ENCODE results near the gene H2AZ2.
"Not testable (repeated sequence)": the region's sequence is repeated elsewhere in the genome, so short reads cannot be mapped to it uniquely, and the experiment has no call there.

The H2AZ2 gene

GRCh38 chr7:44814919-44815318, 33.0 kb downstream of the H2AZ2 start:
- no peak for DNase-seq (ENCODE audit: low read depth in 2 of 2)

- no peak for DNase-seq (ENCODE audit: low read depth in 2 of 2)
These were observed 36.3 kb downstream of the H2AZ2 start for GRCh38 chr7:44811571-44811970.

- DNase-seq (ENCODE audit: low read depth in 2 of 2) = no peak
These were observed 36.8 kb downstream of the H2AZ2 start for GRCh38 chr7:44811093-44811492.

GRCh38 chr7:44808914-44809393, 38.9 kb downstream of the H2AZ2 start:
- no peak for DNase-seq (ENCODE audit: low read depth in 2 of 2)

- DNase-seq (ENCODE audit: low read depth in 2 of 2) = no peak
These were observed 41.9 kb downstream of the H2AZ2 start for GRCh38 chr7:44805950-44806349.

- DNase-seq (ENCODE audit: low read depth in 2 of 2) = not testable (repeated sequence)
These were observed 43.9 kb downstream of the H2AZ2 start for GRCh38 chr7:44803828-44804519.

- no peak for DNase-seq (ENCODE audit: low read depth in 2 of 2)
These were observed 45.4 kb downstream of the H2AZ2 start for GRCh38 chr7:44802418-44803025.

GRCh38 chr7:44801890-44802289, 46.0 kb downstream of the H2AZ2 start:
- DNase-seq (ENCODE audit: low read depth in 2 of 2) = no peak

- DNase-seq (ENCODE audit: low read depth in 2 of 2) = no peak
These were observed 47.9 kb downstream of the H2AZ2 start for GRCh38 chr7:44799939-44800338.

GRCh38 chr7:44798649-44799305, 49.1 kb downstream of the H2AZ2 start:
- no peak for DNase-seq (ENCODE audit: low read depth in 2 of 2)

GRCh38 chr7:44797329-44798258, 50.3 kb downstream of the H2AZ2 start:
- DNase-seq (ENCODE audit: low read depth in 2 of 2) = peak; percentile 73 to 76

GRCh38 chr7:44796504-44797328, 51.2 kb downstream of the H2AZ2 start, which contains the start of gene PPIA:
Gene PPIA, plus strand, starts transcription at chr7:44796681. Its CDS starts 44 bp downstream, at chr7:44796725.
- peak; percentile 98 for DNase-seq (ENCODE audit: low read depth in 2 of 2)

GRCh38 chr7:44796034-44796503, 51.8 kb downstream of the H2AZ2 start:
- no peak for DNase-seq (ENCODE audit: low read depth in 2 of 2)

- DNase-seq (ENCODE audit: low read depth in 2 of 2) = no peak
These were observed 53.6 kb downstream of the H2AZ2 start for GRCh38 chr7:44794331-44794730.

- DNase-seq (ENCODE audit: low read depth in 2 of 2) = no peak
These were observed 54.0 kb downstream of the H2AZ2 start for GRCh38 chr7:44793919-44794318.

GRCh38 chr7:44791278-44792219, 56.3 kb downstream of the H2AZ2 start:
- DNase-seq (ENCODE audit: low read depth in 2 of 2) = no peak

- no peak for DNase-seq (ENCODE audit: low read depth in 2 of 2)
These were observed 57.9 kb downstream of the H2AZ2 start for GRCh38 chr7:44789990-44790389.

- DNase-seq (ENCODE audit: low read depth in 2 of 2) = no peak
These were observed 60.1 kb downstream of the H2AZ2 start for GRCh38 chr7:44787762-44788161.

- no peak for DNase-seq (ENCODE audit: low read depth in 2 of 2)
These were observed 60.8 kb downstream of the H2AZ2 start for GRCh38 chr7:44787041-44787440.

- DNase-seq (ENCODE audit: low read depth in 2 of 2) = not testable (repeated sequence)
These were observed 62.7 kb downstream of the H2AZ2 start for GRCh38 chr7:44785218-44785617.
